Heart left ventricle (tissue), 13 donors: ENCODE results near the gene SLC26A1.

Experiments used
- CTCF ChIP-seq, 12 donors: fragments of 200-600 bp; sonication (generic) in 4 of 12; IDR thresholded peaks; one replicate each; pipeline versions ENCODE4 v1.5.0 to v1.8.0; 2018 to 2022; ENCODE audit warnings: antibody characterized with exemption in 12 of 12, mild to moderate bottlenecking in 5 of 12
- POLR2A ChIP-seq, 2 donors: fragments of 450-650 bp; IDR thresholded peaks; one replicate each; pipeline ENCODE4 v1.6.1; 2017; ENCODE audit warnings: antibody characterized with exemption in 2 of 2, mild to moderate bottlenecking in 2 of 2, moderate library complexity in 2 of 2
- donor health status: ischemic (EF 13 %, LVEDD 7.1; RV severe dilation, severe dysfunction).
- donor health status: DM: no; HTN: yes; CAD: no.
- donor health status: DM: no; HTN: no; CAD: no.
- donor health status: ischemic (EF 25% LVEDD 6.9; RV normal size, moderate dysfunction).
- donor health status: ischemic (EF 25% LVEDD 5.7; RV mildly dilated, moderate dysfunction).
- donor health status: ischemic (EF 35%, LVEDD 5.7; RV mildly dilated, moderate dysfunction).
- donor health status: nonischemic (EF 11% LVEDD 7.7; RV severe dilation, severe dysfunction).
- donor health status: DM: yes; HTN: yes; CAD: no.
- donor health status: PGD.
- donor health status: ischemic (EF 29% LVEDD 5.4; RV normal size, mild dysfunction).
- donor health status: nonischemic (EF 23%, LVEDD 6.1; RV moderate dilation, normal function).

GRCh38 chr4:958696-959337 is 34.4 kb downstream of the SLC26A1 start:
- no peak for TF ChIP-seq CTCF (IDR thresholded peaks at IDR 0.05)
- no peak for TF ChIP-seq POLR2A (IDR thresholded peaks at IDR 0.05)
